Activated CD4-positive, CD25-positive, alpha-beta regulatory T cell treated with anti-CD3 and anti-CD28 coated beads, Interleukin-2, amount 50 U/mL, for 16 hours (primary cell): Measurements from ENCODE around the gene C16orf74.

Source experiments
- DNase-seq: peaks from one replicate; pipeline ENCODE4 v3.0.0-alpha.2; 2020; ENCODE audit warnings: low read depth, low spot score

Gene C16orf74

DNA sequence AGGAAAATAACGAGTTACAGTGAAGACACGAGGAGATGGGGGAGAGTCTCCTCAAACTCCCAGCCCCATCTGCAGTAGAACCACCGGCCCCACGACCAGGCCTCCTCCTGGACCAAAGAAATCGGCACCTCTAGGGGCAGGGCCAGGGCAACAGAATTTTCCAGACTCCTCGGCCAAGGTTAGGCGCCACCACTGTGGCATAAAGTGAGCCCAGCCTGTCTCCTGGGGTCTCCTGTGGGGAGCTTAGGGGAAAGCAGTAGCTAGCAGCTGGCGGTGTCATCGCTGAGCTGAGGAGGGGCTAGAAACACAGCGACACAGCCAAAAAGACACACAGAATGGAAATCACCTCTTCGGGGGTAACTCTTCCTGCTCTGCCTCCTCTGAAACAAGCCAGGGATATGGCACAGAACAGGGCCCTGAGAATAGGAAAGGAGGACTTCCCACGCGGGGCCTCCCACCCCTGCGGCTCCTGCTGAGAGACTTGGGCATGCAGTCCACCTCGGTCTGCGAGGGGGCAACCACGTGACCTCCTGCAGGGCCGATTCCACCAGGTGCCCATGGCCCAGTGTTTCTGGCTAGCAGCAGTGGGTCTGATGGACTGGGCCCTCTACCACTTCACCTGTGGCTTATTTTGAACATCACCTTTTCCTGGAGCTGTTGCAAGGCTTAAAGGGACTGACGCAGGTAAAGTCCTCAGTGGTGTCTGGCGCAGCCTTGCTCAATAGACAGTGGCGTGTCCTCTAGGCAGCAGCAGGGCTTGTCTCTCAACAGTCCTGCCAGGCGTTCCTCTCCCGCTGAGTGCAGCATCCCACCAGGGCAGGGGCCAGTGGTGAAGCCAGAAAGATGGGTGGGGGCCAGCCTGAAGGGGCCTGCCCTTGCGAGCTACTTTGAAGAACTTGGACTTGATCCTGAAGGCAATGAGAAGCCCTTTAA lies 55.4 kb downstream of the C16orf74 start:
- no peak for DNase-seq

GRCh38 chr16:85690469-85691064 lies 60.3 kb downstream of the C16orf74 start:
- no peak for DNase-seq

- no peak for DNase-seq
These were observed 61.0 kb downstream of the C16orf74 start for GRCh38 chr16:85689950-85690320.

GRCh38 chr16:85689285-85689949 lies 61.5 kb downstream of the C16orf74 start:
- DNase-seq: no peak

- DNase-seq: peak; percentile 80
These were observed 62.2 kb downstream of the C16orf74 start, which contains the start of gene GINS2 for GRCh38 chr16:85688586-85689284. Gene GINS2 (minus strand): TSS chr16:85688954. CDS start chr16:85688898, 56 bp downstream.

- no peak for DNase-seq
These were observed 63.0 kb downstream of the C16orf74 start for GRCh38 chr16:85687651-85688471.

- no peak for DNase-seq
These were observed 63.8 kb downstream of the C16orf74 start for GRCh38 chr16:85686912-85687591.

- no peak for DNase-seq
These were observed 65.6 kb downstream of the C16orf74 start for GRCh38 chr16:85685251-85685650.

GRCh38 chr16:85683363-85683762 lies 67.5 kb downstream of the C16orf74 start:
- DNase-seq: no peak

DNA sequence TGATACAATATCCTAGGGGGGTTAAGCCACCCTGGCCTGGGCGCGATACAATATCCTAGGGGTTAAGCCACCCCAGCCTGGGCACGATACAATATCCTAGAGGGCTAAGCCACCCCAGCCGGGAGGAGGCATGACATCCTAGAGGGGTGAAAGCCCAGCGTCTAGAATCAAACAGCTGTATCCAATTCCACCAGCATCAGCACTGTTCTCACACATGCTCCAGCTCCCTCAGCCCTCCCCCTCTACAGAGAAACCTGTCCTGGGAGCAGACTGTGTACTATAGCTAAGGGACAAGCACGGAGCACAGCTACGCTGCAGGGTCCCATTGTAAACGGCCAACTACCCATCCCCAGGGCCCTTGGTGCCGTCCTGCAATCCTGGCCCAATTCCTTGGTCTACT lies 68.4 kb downstream of the C16orf74 start:
- no peak for DNase-seq

GRCh38 chr16:85681255-85681654 lies 69.6 kb downstream of the C16orf74 start:
- no peak for DNase-seq

- no peak for DNase-seq
These were observed 70.4 kb downstream of the C16orf74 start for GRCh38 chr16:85680352-85680944.

DNA sequence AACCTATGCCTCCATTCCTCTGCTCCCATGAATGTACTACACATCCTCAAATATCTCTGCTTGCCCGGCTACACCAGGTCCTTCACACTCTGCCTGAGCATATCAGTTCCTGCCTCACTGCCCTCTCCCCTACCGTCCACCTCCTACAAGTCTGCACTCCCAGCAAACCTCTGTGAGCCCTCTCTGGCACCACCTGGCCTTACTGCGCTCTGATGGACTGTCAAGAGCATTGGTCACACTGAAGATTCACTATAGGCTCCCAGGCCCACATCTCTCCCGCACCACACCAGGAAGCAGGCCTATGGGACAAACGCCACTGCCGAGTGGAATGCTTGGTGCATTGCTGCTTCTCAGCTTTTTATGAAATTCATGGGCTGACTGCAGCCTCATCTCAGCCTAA lies 71.0 kb downstream of the C16orf74 start:
- DNase-seq: no peak

DNA sequence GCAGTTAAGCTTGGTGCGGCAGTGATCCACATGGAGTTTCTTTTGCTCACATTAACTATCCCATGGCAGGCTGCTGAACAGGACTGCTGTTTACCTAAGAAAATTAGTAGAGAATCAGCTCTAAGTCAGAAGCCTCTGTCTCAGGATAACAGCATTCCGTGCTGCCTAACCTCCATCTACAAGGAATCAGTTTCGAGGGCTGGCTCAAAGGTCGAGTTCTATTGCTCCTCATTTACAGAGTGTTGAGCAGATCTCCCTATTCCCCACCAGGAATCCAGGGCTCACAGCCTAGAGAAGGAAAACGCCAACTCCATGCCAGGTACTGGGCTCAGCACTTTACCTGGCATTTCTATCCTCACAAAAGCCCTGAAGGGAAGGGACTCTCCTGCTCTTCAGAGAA lies 72.1 kb downstream of the C16orf74 start:
- DNase-seq: no peak

- no peak for DNase-seq
These were observed 72.9 kb downstream of the C16orf74 start for GRCh38 chr16:85678016-85678415.

GRCh38 chr16:85677383-85677967 lies 73.4 kb downstream of the C16orf74 start:
- DNase-seq: no peak

DNA sequence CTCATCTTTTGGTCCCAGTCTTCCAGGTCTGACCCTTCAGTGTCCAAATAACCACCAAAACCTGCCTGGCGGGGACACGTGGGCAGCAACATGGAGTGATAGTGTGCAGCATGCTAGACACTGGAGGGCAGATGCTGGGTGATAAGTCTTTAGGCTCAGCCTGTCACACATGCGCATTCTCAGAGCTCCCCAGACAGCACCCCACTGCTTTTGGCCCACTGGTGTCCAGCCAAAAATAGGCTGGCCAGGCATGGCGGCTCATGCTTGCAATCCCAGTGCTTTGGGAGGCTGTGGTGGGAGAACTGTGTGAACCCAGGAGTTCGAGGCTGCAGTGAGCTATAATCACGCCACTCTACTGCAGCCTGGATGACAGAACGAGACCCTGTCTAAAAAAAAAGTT lies 74.4 kb downstream of the C16orf74 start:
- DNase-seq: no peak

GRCh38 chr16:85675251-85675874 lies 75.5 kb downstream of the C16orf74 start:
- DNase-seq: no peak

GRCh38 chr16:85674828-85675227 lies 76.1 kb downstream of the C16orf74 start:
- DNase-seq: no peak
